Upper lobe of left lung (tissue), 4 donors: Measurements from ENCODE around the gene TLCD5.

Source experiments
- CTCF ChIP-seq, 6 experiments: fragments of 450-650 bp in 4 of 6; fragments of 200-600 bp in 2 of 6; sonication (generic) in 2 of 6; IDR thresholded peaks; one replicate each; pipeline ENCODE4 v1.5.1; 2016 to 2019; ENCODE audit warnings: antibody characterized with exemption in 6 of 6
- EP300 ChIP-seq, 4 donors: sonication (generic); formaldehyde crosslinking; IDR thresholded peaks; one replicate each; pipeline ENCODE4 v1.5.1; 2017; ENCODE audit warnings: antibody characterized with exemption in 4 of 4, control low read depth in 2 of 4
- POLR2A ChIP-seq, 4 donors: fragments of 450-650 bp; IDR thresholded peaks; one replicate each; pipeline ENCODE4 v1.5.1; 2016 to 2017; ENCODE audit warnings: antibody characterized with exemption in 4 of 4, mild to moderate bottlenecking in 2 of 4
- POLR2AphosphoS5 ChIP-seq, 2 donors: sonication (generic); formaldehyde crosslinking; IDR thresholded peaks; one replicate each; pipeline ENCODE4 v1.5.1; 2017; ENCODE audit warnings: antibody characterized with exemption in 2 of 2

- TF ChIP-seq CTCF (IDR thresholded peaks at IDR 0.05) (no peak), POLR2A (IDR thresholded peaks at IDR 0.05) (no peak), EP300 (IDR thresholded peaks at IDR 0.05) (no peak), POLR2AphosphoS5 (IDR thresholded peaks at IDR 0.05) (no peak)
These were observed 51.6 kb downstream of the TLCD5 start for GRCh38 chr11:120376547-120377182.
